Neutrophil (primary cell): ENCODE results near the gene COL26A1.
"Not testable (repeated sequence)": the region's sequence is repeated elsewhere in the genome, so short reads cannot be mapped to it uniquely, and the experiment has no call there.

Experiments used
- H3K27ac ChIP-seq: fragments of 200-600 bp; sonication (generic); 2 replicates; pipeline ENCODE4 v1.5.1; 2016; ENCODE audit warnings: mild to moderate bottlenecking, moderate library complexity
- H3K27me3 ChIP-seq: fragments of 200-600 bp; sonication (generic); 2 replicates; pipeline ENCODE4 v1.6.0; 2016; ENCODE audit warnings: mild to moderate bottlenecking
- H3K36me3 ChIP-seq: fragments of 200-600 bp; sonication (generic); 2 replicates; pipeline ENCODE4 v1.5.1; 2017
- H3K4me1 ChIP-seq, 2 experiments: fragments of 200-600 bp in 1 of 2; sonication (generic) in 1 of 2; 1 replicate in 1 of 2; 2 replicates in 1 of 2; pipeline versions ENCODE4 v1.5.1 to v1.6.1; 2013 to 2016; ENCODE audit warnings: low read depth in 1 of 2, low read length in 1 of 2, mild to moderate bottlenecking in 1 of 2, moderate library complexity in 1 of 2; ENCODE audit not compliant: control insufficient read depth in 1 of 2, insufficient read depth in 1 of 2
- H3K4me3 ChIP-seq, 2 experiments: fragments of 200-600 bp in 1 of 2; sonication (generic) in 1 of 2; 1 replicate in 1 of 2; 2 replicates in 1 of 2; pipeline ENCODE4 v1.5.1; 2013 to 2016; ENCODE audit warnings: low read depth in 1 of 2, low read length in 1 of 2, mild to moderate bottlenecking in 1 of 2, moderate library complexity in 1 of 2
- H3K9me3 ChIP-seq: fragments of 200-600 bp; sonication (generic); 2 replicates; pipeline ENCODE4 v1.5.1; 2016
- TF ChIP-seq, protein P1 (sequence below): fragments of 200-600 bp; sonication (generic); IDR thresholded peaks from 2 replicates; pipeline ENCODE4 v1.5.1; 2016; ENCODE audit warnings: antibody characterized with exemption

COL26A1 gene

GRCh38 chr7:101556453-101556968 lies 193.8 kb downstream of the COL26A1 start:
- no peak overlapping the region for H3K27ac ChIP-seq
- H3K36me3 ChIP-seq, result no peaks in the 10 kb centered on the region
- no peaks in the 10 kb centered on the region for H3K9me3 ChIP-seq
- H3K27me3 ChIP-seq, result no peaks in the 10 kb centered on the region
- TF ChIP-seq, protein P1, sequence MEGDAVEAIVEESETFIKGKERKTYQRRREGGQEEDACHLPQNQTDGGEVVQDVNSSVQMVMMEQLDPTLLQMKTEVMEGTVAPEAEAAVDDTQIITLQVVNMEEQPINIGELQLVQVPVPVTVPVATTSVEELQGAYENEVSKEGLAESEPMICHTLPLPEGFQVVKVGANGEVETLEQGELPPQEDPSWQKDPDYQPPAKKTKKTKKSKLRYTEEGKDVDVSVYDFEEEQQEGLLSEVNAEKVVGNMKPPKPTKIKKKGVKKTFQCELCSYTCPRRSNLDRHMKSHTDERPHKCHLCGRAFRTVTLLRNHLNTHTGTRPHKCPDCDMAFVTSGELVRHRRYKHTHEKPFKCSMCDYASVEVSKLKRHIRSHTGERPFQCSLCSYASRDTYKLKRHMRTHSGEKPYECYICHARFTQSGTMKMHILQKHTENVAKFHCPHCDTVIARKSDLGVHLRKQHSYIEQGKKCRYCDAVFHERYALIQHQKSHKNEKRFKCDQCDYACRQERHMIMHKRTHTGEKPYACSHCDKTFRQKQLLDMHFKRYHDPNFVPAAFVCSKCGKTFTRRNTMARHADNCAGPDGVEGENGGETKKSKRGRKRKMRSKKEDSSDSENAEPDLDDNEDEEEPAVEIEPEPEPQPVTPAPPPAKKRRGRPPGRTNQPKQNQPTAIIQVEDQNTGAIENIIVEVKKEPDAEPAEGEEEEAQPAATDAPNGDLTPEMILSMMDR, result no peak
- no peak overlapping the region for H3K4me3 ChIP-seq
- H3K4me1 ChIP-seq, result no peaks in the 10 kb centered on the region

GRCh38 chr7:101557421-101557820 lies 194.7 kb downstream of the COL26A1 start:
- H3K4me1 ChIP-seq, result no peaks in the 10 kb centered on the region
- TF ChIP-seq, protein P1, result no peak

DNA sequence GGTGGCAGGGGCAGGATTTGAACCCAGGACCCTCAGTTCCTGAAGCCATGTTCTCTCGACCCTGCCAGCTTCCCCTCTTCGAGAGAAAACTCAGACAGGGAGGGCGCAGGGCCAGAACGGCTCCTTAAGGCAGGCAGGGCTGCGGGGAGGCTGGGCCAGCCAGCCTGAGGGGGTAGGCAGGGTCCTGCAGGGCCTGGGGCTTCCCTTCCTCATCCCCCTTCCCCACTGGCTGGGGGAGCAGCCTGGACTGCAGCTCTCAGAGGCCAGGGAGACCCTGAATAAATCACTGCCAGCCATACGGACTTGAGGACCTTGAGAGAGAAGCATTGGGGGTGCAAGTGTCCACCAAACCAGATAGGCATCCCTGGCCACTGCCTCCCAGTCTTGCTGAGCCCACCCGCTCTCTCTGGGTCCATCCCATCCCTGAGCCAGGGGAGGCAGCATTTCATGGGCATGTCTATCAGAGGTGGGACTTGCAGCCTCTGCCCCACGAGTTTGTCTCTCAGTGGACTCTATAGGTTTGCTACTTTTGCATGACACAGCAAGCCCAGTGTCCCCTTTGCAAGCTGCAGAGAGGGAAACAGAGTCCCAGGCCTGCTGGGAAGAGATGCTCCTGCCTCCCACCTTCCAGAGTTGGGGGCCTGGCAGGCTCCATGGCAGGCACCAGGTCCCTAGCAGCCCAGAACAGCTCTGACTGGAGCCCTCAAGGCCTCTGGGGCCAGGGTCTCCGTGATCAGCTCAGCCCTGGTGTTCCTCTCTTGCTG lies 195.5 kb downstream of the COL26A1 start:
- Histone ChIP-seq H3K27me3 (no peaks in the 10 kb centered on the region), H3K4me1 (no peaks in the 10 kb centered on the region), H3K9me3 (no peaks in the 10 kb centered on the region), H3K27ac (no peak overlapping the region), H3K36me3 (no peaks in the 10 kb centered on the region), H3K4me3 (no peak overlapping the region)
- TF ChIP-seq, protein P1, result no peak

More at GRCh38 chr7:101557421-101557820, 194.7 kb downstream of the COL26A1 start:
- H3K4me3 ChIP-seq, result no peak overlapping the region
- H3K27ac ChIP-seq, result no peak overlapping the region
- no peaks in the 10 kb centered on the region for H3K9me3 ChIP-seq
- H3K27me3 ChIP-seq, result no peaks in the 10 kb centered on the region
- no peaks in the 10 kb centered on the region for H3K36me3 ChIP-seq

- Histone ChIP-seq H3K4me1 (no peaks in the 10 kb centered on the region), H3K9me3 (no peaks in the 10 kb centered on the region), H3K27ac (no peak overlapping the region), H3K27me3 (no peaks in the 10 kb centered on the region), H3K36me3 (no peaks in the 10 kb centered on the region), H3K4me3 (no peak overlapping the region)
- TF ChIP-seq, protein P1, result no peak
Observed at GRCh38 chr7:101558742-101559325, 196.2 kb downstream of the COL26A1 start.

DNA sequence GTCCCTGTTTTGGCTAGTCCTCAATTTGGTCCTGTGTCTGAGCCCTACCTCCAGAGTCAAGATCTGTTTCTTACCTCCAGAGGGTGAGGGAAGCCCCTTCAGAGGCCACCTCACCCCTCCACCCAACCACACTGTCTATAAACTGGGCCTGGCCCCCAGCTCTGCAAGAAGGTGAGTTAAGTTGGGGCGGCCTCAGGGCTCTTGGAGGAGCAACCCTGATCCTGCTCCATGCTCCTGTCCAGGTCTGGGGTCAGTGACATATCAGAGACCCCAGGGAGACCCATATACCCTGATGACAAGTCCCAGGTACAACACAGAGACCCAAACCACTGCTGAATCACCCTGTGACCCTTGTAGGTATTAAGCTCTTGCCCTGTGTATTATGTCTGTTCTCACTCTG lies 196.9 kb downstream of the COL26A1 start:
- H3K9me3 ChIP-seq, result no peaks in the 10 kb centered on the region
- H3K36me3 ChIP-seq, result no peaks in the 10 kb centered on the region
- H3K27me3 ChIP-seq, result no peaks in the 10 kb centered on the region
- no peak overlapping the region for H3K27ac ChIP-seq
- TF ChIP-seq, protein P1, result no peak
- no peaks in the 10 kb centered on the region for H3K4me1 ChIP-seq
- H3K4me3 ChIP-seq, result no peak overlapping the region

- not testable (repeated sequence) for H3K9me3 ChIP-seq, H3K27me3 ChIP-seq, H3K4me3 ChIP-seq, H3K27ac ChIP-seq, H3K36me3 ChIP-seq, H3K4me1 ChIP-seq
Observed at GRCh38 chr7:101560021-101560420, 197.3 kb downstream of the COL26A1 start.
